ENCODE results near the gene PIGK.
A peak's percentile ranks its signal among the peaks of the same experiment; 100 is the strongest.

Gene PIGK

GRCh38 chr1:77089756-77090155 lies 129.5 kb downstream of the PIGK start:
- DNase-seq: no peak

GRCh38 chr1:77085109-77085508 lies 134.1 kb downstream of the PIGK start:
- no peak for DNase-seq

DNA sequence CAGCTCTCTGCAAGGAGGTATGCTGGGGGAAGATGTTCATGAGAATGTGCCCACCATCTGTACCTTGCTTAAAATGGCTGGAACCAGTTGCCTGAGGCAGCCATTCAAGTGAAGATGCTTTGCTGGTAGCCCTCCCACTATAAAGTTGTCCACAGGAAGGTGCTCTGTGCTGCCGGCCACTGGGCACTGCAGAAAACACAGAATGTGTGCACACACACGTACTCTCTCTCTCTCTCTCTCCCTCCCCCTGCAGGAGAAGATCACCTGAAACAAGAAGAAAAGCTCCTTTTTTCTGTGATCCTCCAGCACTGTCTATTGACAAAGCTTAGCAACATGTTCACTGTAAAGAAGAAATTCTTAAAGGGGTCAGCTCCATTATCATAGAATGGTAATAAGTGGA lies 134.8 kb downstream of the PIGK start:
- DNase-seq: no peak

DNA sequence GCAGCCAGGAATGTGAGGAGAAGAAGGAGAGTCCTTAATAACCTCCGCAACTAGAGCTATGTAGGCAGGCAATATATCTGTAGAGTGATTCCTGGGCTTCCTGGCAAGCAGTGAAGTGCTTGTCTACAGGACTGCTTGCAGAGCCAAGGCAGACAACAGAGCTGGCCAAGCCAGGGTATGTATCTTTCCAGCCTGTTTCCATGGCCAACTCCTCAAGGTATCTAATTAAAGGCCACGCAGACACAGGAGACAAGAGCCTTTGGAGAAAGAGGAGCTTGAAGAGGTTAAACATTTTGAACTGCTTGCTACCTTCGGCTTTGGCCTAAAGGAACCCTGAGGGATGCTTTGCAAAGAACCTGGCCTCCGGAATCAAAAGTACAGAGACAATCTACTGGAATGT lies 137.4 kb downstream of the PIGK start:
- DNase-seq: no peak

DNA sequence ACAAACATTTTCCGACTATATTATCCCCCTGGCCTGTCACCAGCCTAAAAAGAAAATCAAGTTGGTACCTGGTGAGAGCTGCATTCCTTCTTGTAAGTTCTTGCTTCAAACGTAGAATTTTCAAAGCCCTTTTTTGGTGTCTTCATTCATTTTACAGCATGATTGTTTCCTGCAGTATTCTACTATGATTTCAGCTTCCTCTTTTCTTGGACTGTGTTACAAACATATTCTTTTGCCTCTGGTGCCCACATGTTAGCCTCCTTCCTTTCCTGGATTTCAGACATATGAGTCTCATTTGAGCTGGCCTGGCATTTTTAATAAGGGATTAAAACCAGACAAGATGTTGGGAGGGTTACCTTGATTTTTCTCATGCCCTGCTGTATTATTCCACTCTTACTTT lies 142.5 kb downstream of the PIGK start:
- DNase-seq: no peak

GRCh38 chr1:77068013-77068412 lies 151.2 kb downstream of the PIGK start:
- no peak for DNase-seq

DNA sequence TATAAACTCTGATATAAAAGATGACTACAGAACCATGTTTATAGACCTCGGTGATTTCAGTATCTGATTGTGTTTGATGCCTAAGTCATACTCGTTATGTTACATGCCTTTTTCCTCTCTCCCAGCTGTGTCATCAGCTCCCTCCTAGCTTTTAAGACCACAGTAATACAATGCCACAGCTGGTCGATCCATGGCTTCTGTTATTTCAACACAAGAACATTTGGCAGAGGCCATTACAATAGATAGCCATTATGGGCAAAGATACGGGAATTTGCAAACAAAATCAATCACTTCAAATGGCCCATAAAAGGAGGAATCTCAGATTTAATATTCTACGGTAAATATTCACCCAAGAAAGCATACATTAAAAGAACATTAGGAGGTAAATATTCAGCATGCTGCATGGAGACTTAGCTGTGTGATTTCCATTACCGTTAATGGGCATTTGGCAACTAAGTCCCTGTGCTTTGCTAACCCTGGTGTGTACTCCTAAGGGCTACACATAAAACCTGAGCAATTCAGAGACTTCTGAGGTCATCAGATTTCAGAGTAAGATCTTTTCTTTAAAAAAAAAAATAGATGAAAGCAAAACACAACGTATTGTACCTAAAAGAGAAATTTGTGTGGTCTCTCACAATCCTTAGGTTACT lies 153.4 kb downstream of the PIGK start:
- DNase-seq: no peak

DNA sequence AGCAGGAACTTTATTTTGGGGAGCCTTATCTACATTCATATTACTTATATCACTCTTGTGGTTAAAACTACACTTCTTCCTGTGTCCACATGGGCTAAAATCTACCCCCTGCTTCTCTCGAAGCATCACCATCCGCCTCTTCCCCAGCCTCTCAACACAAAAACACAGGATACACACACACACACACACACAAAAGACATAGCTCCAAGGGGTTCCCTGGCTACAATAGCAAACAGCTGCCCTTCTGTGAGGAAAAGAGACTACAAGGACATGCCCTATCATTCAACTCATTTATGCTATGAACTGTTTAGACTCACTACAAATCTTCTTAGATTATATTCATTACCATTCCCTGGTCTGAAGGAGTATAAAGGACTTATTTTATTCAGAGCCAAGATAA lies 155.0 kb downstream of the PIGK start:
- DNase-seq: no peak

DNA sequence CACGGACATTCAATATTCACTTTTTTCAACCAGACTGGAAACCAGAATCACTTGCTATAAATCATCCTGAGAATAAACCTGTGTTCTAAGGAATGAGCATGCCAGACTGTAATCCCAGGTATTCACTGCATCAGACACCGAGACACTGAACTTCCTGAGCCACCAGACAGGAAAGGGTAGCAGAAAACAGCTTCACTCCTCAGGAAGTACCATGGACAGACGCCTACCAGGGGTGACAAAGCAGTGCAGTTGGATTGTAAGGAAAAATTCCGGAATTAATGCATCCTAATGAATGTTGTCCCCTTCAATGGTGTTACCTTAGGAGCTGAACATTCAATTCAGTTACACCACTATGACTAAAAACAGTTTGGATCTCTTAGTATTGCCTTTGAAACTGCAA lies 156.1 kb downstream of the PIGK start:
- DNase-seq: no peak

GRCh38 chr1:77061162-77061561 lies 158.1 kb downstream of the PIGK start:
- DNase-seq: no peak

DNA sequence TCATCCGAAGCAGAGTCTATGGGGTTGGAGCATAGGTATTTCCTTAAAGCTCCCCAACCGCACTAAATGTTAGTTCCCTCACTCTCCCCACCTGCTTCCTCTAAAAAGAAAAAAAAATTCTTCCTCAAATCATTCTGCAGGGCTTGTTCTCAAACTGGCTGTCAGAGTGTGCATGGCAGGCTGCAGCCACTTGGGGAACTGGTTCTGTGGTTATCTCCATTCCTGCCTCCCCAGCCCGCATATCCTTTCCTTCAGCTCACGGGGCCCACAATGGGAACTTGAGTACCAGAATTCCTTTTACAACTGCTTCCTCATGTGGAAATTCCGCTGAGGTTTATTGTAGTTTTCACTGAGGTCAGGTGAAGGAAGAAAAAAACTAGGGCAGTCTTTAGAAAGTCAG lies 159.2 kb downstream of the PIGK start:
- DNase-seq: no peak

- no peak for DNase-seq
Observed at GRCh38 chr1:77057994-77058585, 161.1 kb downstream of the PIGK start.

GRCh38 chr1:77056525-77056924 lies 162.7 kb downstream of the PIGK start:
- DNase-seq: no peak

GRCh38 chr1:77051425-77051824 lies 167.8 kb downstream of the PIGK start:
- no peak for DNase-seq

GRCh38 chr1:77048615-77049005 lies 170.6 kb downstream of the PIGK start:
- no peak for DNase-seq

DNA sequence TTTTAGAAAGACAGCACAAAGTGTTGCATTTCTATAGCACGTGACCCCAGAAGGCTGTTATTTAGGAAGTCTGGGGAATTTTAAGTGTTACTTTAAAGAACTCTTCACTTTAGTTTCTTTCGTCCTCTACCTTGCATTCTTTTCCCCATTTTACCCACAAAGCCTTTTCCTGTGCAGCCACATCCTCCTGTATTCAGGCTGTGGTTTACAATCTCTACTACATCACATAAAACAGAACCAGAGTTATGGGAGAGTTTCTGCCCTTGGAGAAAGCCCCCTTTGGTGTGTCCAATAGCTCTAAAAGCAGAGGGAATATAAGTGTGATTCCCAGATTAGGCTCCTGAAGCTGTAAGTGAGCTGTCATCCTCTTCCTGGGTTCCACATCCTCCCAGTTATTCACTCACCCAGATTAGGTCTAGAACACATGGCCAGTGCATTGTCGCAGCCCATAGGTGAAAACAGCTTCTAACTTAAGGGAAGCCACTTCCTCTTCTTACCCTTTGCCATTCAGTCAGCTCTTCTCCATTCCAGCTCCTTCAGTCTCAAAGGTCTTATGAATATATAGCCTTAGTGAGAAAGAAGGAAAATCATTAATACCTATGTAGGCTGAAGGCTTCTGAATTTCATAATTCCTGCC lies 171.1 kb downstream of the PIGK start:
- DNase-seq: no peak

DNA sequence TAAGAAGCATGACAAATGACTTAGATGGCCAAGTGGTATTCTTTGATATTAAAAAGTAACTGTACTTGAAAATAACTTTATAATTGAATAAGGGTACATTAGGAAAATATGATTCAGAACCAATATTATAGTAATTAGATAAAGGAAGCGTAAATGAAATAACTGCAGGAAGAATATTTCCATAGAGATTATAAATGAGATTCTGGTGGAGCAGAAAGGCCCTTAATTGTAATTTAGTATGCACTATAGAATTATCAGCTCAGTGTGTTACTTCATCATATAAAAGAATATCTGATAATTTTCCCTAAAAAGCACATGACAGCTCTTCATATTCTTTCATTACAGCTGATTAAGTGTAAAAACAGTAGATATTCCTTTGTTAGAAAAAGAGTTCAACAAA lies 171.7 kb downstream of the PIGK start:
- DNase-seq: no peak

DNA sequence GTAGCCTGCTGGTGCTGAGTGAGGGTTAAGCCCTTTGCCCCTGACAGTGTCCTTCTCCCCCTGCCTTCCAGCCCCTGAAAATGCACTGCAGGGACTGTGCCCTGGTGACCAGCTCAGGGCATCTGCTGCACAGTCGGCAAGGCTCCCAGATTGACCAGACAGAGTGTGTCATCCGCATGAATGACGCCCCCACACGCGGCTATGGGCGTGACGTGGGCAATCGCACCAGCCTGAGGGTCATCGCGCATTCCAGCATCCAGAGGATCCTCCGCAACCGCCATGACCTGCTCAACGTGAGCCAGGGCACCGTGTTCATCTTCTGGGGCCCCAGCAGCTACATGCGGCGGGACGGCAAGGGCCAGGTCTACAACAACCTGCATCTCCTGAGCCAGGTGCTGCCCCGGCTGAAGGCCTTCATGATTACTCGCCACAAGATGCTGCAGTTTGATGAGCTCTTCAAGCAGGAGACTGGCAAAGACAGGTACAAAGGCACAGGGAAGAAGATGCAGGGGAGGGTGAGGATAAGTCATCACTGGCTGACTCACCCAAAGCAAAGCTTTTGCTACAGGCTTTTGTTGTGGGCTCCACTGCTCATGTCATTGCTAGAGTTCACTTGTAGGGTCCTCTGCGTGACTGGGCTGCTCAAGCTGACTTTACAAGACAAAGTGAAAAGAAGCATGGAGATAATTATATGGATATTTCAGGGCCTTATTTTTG lies 174.9 kb downstream of the PIGK start:
- DNase-seq: peak; percentile 15

DNA sequence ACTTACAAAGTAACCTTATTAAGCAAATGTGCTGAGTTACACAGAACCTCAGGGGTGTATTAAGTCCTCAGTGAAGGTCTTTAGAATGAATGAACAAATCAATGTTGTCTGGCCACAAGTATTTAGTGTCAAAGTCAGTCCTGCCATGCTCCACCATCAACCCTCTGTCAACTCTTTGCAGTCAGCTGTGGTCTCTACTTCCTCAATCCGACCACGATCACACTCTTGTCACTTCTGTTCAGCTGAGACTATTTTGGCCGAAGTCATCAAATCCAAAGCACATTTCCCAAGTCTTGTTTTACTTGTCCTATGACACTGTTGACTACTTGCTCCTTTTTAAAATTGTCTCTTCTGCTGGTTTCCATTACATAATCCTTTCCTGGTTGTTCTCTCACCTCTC lies 178.4 kb downstream of the PIGK start:
- no peak for DNase-seq

DNA sequence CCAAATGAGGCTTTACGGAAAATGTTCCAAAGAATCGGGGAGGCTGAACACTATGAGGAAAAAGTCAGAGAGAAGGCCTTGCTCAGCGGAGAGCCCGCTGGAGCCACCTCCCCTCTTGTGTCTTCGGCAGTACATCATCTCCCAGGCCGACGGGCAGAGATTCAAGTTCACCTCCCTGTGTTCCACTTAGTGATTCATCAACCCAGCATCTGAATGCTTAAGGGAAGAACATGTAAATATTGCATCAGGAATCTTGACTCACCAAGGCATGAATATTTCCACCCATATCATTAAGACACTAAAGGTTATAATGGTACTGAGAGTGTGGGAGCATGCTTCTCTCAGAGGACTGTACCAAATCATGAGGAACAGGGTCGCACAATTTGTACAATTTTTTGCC lies 179.5 kb downstream of the PIGK start:
- no peak for DNase-seq

DNA sequence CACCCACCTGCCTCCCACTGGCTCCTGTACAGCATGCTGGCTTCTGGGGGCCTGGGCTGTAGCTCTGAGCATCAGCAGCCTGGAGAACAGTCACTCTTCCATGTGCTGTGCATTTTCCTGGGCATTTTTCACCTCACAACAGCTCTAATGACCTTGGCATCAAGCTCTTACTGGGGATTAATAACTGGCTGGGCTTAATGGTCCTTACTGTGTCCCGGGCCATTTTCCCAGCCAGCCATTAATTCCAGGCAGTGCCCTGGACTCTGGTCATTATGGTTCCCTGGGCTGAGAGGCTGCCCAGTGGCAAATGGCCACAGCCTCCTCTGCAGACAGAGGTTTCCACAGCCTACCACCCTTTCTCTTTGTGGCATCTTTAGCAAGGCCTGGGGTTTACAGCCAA lies 180.1 kb downstream of the PIGK start:
- DNase-seq: no peak
